ENCODE data around the gene NHSL1. TPM values are rescaled to one million over a fixed set of nuclear protein-coding genes. Genes with fewer than 3 reads are reported as not detected.

Gene NHSL1
- total RNA-seq (1 to 10 TPM in 2 of 5 experiments, under 1 TPM in 3; 0.13 to 1.2 (median 0.56) TPM), polyA plus RNA-seq (under 1 TPM in 1 of 2 donors, not detected in 1; 0.05 TPM), total RNA-seq (not detected)

DNA sequence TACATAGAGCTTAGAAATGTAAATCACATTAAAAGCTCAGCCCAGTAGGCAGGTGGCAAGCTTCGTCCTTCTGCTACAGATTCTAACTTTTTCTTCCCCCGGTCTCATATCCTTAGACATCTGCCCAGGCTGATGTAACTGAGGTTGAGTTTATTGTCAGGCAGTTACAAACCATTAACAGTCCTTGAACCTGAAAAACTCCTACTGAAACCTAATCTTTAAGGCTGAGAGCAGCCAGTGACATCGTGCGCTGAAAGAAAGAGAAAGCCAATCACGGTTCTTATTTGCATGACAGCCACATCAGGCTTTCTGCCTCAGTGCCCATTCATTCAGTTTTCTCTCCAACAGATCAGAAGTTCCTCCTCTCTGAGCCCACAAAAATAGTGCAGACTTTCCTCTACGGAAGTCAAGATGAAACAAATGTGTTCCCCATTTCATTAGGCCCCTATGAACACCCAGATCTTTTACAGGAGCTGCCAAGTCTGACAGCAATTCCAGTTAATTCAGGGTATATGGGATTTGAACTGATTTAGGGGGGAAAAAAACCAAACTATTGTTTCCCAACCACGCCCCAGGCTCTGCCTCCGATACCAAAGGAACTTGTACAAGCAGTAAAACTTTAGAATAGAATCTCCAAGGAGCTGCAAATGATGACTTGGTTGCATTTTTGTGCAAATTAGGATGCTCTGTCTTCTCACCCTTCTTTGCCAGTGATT is at the start of gene NHSL1:
Gene NHSL1 (minus strand): TSS at position 192 of the 716 bp plus-strand sequence. CDS start 204 bp downstream, outside the sequence.
- H3K9me3 ChIP-seq (ENCODE audit: control insufficient read depth in 2 of 3, low read length in 3 of 3): no peaks in the 10 kb centered on the region
- ATAC-seq (peak; percentile 65), DNase-seq (no peak)
- peaks cover 0 to 4% of the 10 kb centered on the region in 2 donors for H3K27me3 ChIP-seq (ENCODE audit: control insufficient read depth in 2 of 2, insufficient read depth in 2 of 2, low read length in 2 of 2)
- intact Hi-C loops (cut with micrococcal nuclease): loop anchor here in 1 of 2 donors (10.0 kb wide), 1 partner anchor 215 kb away; no protein-coding TSS in a partner anchor
- Mint-ChIP-seq H3K36me3 (no peaks in the 10 kb centered on the region), H3K4me1 (peaks cover 0 to 7% (median 0%) of the 10 kb centered on the region in 7 donors), H3K4me3 (no peak within 1 kb of the TSS), H3K27me3 (peaks cover 0 to 48% (median 13%) of the 10 kb centered on the region in 5 donors), H3K27ac (no peak within 1 kb of the TSS), H3K9me3 (no peaks in the 10 kb centered on the region)
- H3K36me3 ChIP-seq (ENCODE audit: control insufficient read depth in 2 of 3, insufficient read depth in 3 of 3, low read length in 3 of 3): no peaks in the 10 kb centered on the region
- ChIA-PET CTCF (interaction anchor here (0.6 kb wide), 1 partner anchor 97 kb away, joined by 3 read pairs; no protein-coding TSS in a partner anchor), POLR2A (no interaction called here)
- no peak within 1 kb of the TSS for H3K4me3 ChIP-seq (ENCODE audit: low read length)
- H3K4me1 ChIP-seq (ENCODE audit: control insufficient read depth in 2 of 2, insufficient read depth in 2 of 2, low read length in 2 of 2): no peaks in the 10 kb centered on the region
- no peak within 1 kb of the TSS for H3K27ac ChIP-seq (ENCODE audit: low read depth, low read length)

GRCh38 chr6:138546733-138547185 is 47.5 kb upstream of the NHSL1 start:
- no peaks in the 10 kb centered on the region for H3K36me3 Mint-ChIP-seq
- intact Hi-C loops (cut with micrococcal nuclease): no loop called here
- ATAC-seq: no peak
- Histone ChIP-seq H3K9me3 (ENCODE audit: control insufficient read depth in 2 of 3, low read length in 3 of 3) (no peaks in the 10 kb centered on the region), H3K4me1 (ENCODE audit: control insufficient read depth in 2 of 2, insufficient read depth in 2 of 2, low read length in 2 of 2) (no peaks in the 10 kb centered on the region), H3K4me3 (ENCODE audit: low read length) (no peak overlapping the region), H3K27me3 (ENCODE audit: control insufficient read depth in 2 of 2, insufficient read depth in 2 of 2, low read length in 2 of 2) (no peaks in the 10 kb centered on the region), H3K36me3 (ENCODE audit: control insufficient read depth in 2 of 3, insufficient read depth in 3 of 3, low read length in 3 of 3) (no peaks in the 10 kb centered on the region), H3K27ac (ENCODE audit: low read depth, low read length) (no peak overlapping the region)
- H3K4me3 Mint-ChIP-seq: no peak overlapping the region
- ChIA-PET POLR2A (interaction anchor here (0.6 kb wide), 1 partner anchor 226 kb away, joined by 3 read pairs; no protein-coding TSS in a partner anchor), CTCF (no interaction called here)
- H3K9me3 Mint-ChIP-seq: no peaks in the 10 kb centered on the region
- H3K4me1 Mint-ChIP-seq: peaks cover 0 to 9% (median 0%) of the 10 kb centered on the region in 7 donors
- DNase-seq: peak in 1 of 9 donors; percentile 23
- H3K27me3 Mint-ChIP-seq: peaks cover 4 to 24% (median 22%) of the 10 kb centered on the region in 5 donors
- peak overlapping the region in 1 of 9 donors; percentile 18 for H3K27ac Mint-ChIP-seq

GRCh38 chr6:138545621-138545980 is 46.3 kb upstream of the NHSL1 start:
- no peaks in the 10 kb centered on the region for H3K36me3 ChIP-seq (ENCODE audit: control insufficient read depth in 2 of 3, insufficient read depth in 3 of 3, low read length in 3 of 3)
- no peak overlapping the region for H3K27ac Mint-ChIP-seq
- no peaks in the 10 kb centered on the region for H3K27me3 ChIP-seq (ENCODE audit: control insufficient read depth in 2 of 2, insufficient read depth in 2 of 2, low read length in 2 of 2)
- H3K4me3 Mint-ChIP-seq: no peak overlapping the region
- DNase-seq (no peak), ATAC-seq (no peak)
- no peaks in the 10 kb centered on the region for H3K9me3 Mint-ChIP-seq
- no peaks in the 10 kb centered on the region for H3K9me3 ChIP-seq (ENCODE audit: control insufficient read depth in 2 of 3, low read length in 3 of 3)
- no peak overlapping the region for H3K4me3 ChIP-seq (ENCODE audit: low read length)
- H3K36me3 Mint-ChIP-seq: no peaks in the 10 kb centered on the region
- no peaks in the 10 kb centered on the region for H3K4me1 ChIP-seq (ENCODE audit: control insufficient read depth in 2 of 2, insufficient read depth in 2 of 2, low read length in 2 of 2)
- peaks cover 0 to 9% (median 0%) of the 10 kb centered on the region in 7 donors for H3K4me1 Mint-ChIP-seq
- intact Hi-C loops (cut with micrococcal nuclease): no loop called here
- H3K27ac ChIP-seq (ENCODE audit: low read depth, low read length): no peak overlapping the region
- H3K27me3 Mint-ChIP-seq: peaks cover 4 to 24% (median 19%) of the 10 kb centered on the region in 5 donors
- POLR2A ChIA-PET: no interaction called here
- CTCF ChIA-PET: no interaction called here

DNA sequence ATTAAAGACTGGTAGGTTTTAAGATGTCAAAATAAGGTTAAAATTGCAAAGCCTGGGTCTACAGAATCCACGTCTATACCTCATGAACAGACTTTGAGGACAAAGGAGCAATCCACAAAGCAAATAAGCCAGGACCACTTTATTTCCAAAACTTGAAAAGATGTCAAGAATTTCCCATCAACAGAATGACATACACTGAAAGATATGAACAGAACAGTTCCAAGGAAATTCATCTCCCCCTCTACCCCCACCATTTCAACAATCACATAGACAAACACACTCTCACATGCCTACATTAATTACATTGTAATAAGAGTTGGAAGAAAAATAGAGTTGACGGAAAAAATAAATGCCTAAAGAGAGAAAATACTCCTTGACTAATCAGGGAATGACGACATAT is 45.2 kb upstream of the NHSL1 start:
- ChIA-PET POLR2A (no interaction called here), CTCF (no interaction called here)
- DNase-seq: no peak
- no peak for ATAC-seq
- Mint-ChIP-seq H3K9me3 (no peaks in the 10 kb centered on the region), H3K4me1 (peaks cover 0 to 9% (median 0%) of the 10 kb centered on the region in 7 donors), H3K27me3 (peaks cover 4 to 23% (median 15%) of the 10 kb centered on the region in 5 donors), H3K4me3 (no peak overlapping the region), H3K36me3 (no peaks in the 10 kb centered on the region), H3K27ac (no peak overlapping the region)
- no peaks in the 10 kb centered on the region for H3K9me3 ChIP-seq (ENCODE audit: control insufficient read depth in 2 of 3, low read length in 3 of 3)
- no peaks in the 10 kb centered on the region for H3K4me1 ChIP-seq (ENCODE audit: control insufficient read depth in 2 of 2, insufficient read depth in 2 of 2, low read length in 2 of 2)
- intact Hi-C loops (cut with micrococcal nuclease): no loop called here
- no peak overlapping the region for H3K4me3 ChIP-seq (ENCODE audit: low read length)
- H3K36me3 ChIP-seq (ENCODE audit: control insufficient read depth in 2 of 3, insufficient read depth in 3 of 3, low read length in 3 of 3): no peaks in the 10 kb centered on the region
- no peaks in the 10 kb centered on the region for H3K27me3 ChIP-seq (ENCODE audit: control insufficient read depth in 2 of 2, insufficient read depth in 2 of 2, low read length in 2 of 2)
- no peak overlapping the region for H3K27ac ChIP-seq (ENCODE audit: low read depth, low read length)

DNA sequence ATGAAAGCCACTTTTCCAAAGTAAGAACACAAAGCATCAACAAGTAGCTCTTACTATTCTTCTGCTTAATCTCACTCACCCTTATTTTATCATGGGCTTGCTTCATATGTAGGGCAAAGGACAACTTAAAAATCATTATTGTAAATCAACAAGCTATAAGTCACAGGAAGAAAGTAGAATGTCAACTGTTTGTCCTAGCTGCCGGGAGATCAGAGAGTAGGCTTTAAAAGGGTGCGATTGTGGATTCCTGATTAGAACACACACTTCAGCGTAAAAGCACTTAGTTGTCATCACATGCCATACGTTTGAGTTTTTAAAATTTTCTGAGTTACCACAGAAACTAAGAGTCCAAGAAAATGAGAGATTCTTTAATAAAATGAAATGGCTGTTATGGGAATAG is 44.4 kb upstream of the NHSL1 start:
- H3K36me3 Mint-ChIP-seq: no peaks in the 10 kb centered on the region
- no peak for ATAC-seq
- CTCF ChIA-PET: no interaction called here

DNA sequence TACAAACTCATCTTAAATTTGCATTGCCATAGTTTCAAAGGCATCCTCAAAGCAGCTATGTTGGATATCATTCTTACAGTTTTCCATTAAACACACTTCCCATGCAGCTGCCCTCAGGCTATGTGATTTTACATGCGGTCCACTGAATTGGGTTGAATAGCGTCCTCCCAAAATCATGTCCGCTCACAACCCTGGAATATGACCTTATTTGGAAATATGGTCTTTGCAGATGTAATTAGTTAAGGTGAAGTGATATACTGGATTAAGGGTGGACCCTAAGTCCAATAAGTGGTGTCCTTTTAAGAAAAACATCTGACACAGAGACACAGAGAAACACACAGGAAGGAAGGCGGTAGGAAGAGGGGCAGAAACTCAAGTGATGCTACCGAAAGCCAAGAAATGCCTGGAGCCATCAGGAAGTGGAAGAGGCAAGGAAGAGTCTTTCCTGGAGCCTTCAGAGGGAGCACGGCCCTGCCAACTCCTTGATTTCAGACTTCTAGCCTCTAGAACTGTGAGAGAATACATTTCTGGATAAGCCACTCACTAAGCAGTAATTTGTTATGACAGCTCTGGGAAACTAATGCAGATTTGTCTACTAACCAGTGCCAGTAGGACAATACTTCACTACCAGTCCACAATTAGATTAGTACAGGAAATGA is 42.7 kb upstream of the NHSL1 start:
- peaks cover 4 to 36% (median 14%) of the 10 kb centered on the region in 5 donors for H3K27me3 Mint-ChIP-seq
- Histone ChIP-seq H3K27ac (ENCODE audit: low read depth, low read length) (no peak overlapping the region), H3K4me1 (ENCODE audit: control insufficient read depth in 2 of 2, insufficient read depth in 2 of 2, low read length in 2 of 2) (no peaks in the 10 kb centered on the region), H3K4me3 (ENCODE audit: low read length) (no peak overlapping the region), H3K9me3 (ENCODE audit: control insufficient read depth in 2 of 3, low read length in 3 of 3) (no peaks in the 10 kb centered on the region), H3K27me3 (ENCODE audit: control insufficient read depth in 2 of 2, insufficient read depth in 2 of 2, low read length in 2 of 2) (no peaks in the 10 kb centered on the region), H3K36me3 (ENCODE audit: control insufficient read depth in 2 of 3, insufficient read depth in 3 of 3, low read length in 3 of 3) (no peaks in the 10 kb centered on the region)
- ChIA-PET CTCF (interaction anchor here (0.7 kb wide), 1 partner anchor 687 kb away, joined by 4 read pairs; no protein-coding TSS in a partner anchor), POLR2A (no interaction called here)
- no peak overlapping the region for H3K4me3 Mint-ChIP-seq
- no peak for DNase-seq
- no peak overlapping the region for H3K27ac Mint-ChIP-seq
- no peaks in the 10 kb centered on the region for H3K9me3 Mint-ChIP-seq
- no peak for ATAC-seq
- H3K36me3 Mint-ChIP-seq: no peaks in the 10 kb centered on the region
- H3K4me1 Mint-ChIP-seq: peaks cover 0 to 5% (median 0%) of the 10 kb centered on the region in 7 donors
- intact Hi-C loops (cut with micrococcal nuclease): no loop called here

More for the DNA sequence above, 44.4 kb upstream of the NHSL1 start:
- intact Hi-C loops (cut with micrococcal nuclease): no loop called here
- no peaks in the 10 kb centered on the region for H3K9me3 Mint-ChIP-seq
- POLR2A ChIA-PET: no interaction called here
- no peak overlapping the region for H3K4me3 Mint-ChIP-seq
- peaks cover 4 to 28% (median 15%) of the 10 kb centered on the region in 5 donors for H3K27me3 Mint-ChIP-seq
- Histone ChIP-seq H3K27me3 (ENCODE audit: control insufficient read depth in 2 of 2, insufficient read depth in 2 of 2, low read length in 2 of 2) (no peaks in the 10 kb centered on the region), H3K36me3 (ENCODE audit: control insufficient read depth in 2 of 3, insufficient read depth in 3 of 3, low read length in 3 of 3) (no peaks in the 10 kb centered on the region), H3K4me1 (ENCODE audit: control insufficient read depth in 2 of 2, insufficient read depth in 2 of 2, low read length in 2 of 2) (no peaks in the 10 kb centered on the region), H3K27ac (ENCODE audit: low read depth, low read length) (no peak overlapping the region), H3K9me3 (ENCODE audit: control insufficient read depth in 2 of 3, low read length in 3 of 3) (no peaks in the 10 kb centered on the region), H3K4me3 (ENCODE audit: low read length) (no peak overlapping the region)
- H3K27ac Mint-ChIP-seq: no peak overlapping the region
- H3K4me1 Mint-ChIP-seq: peaks cover 0 to 9% (median 0%) of the 10 kb centered on the region in 7 donors
- no peak for DNase-seq
